Activated naive CD8-positive, alpha-beta T cell treated with anti-CD3 and anti-CD28 coated beads, Interleukin-2, amount 50 U/mL, for 24 hours (primary cell): ENCODE measurements around the gene TOM1.

Experiments
- ATAC-seq: fragments of 150-1000 bp; cut with Tn5 transposase; one replicate; pipeline ENCODE4 v1.10.0; 2021
- DNase-seq: peaks from one replicate; pipeline ENCODE4 v3.0.0; 2021
- H3K27ac Mint-ChIP-seq: one replicate; pipeline ENCODE4 v1.8.0; 2021; ENCODE audit warnings: mild to moderate bottlenecking, mixed read lengths
- H3K27me3 Mint-ChIP-seq: one replicate; pipeline ENCODE4 v1.8.0; 2021; ENCODE audit warnings: mixed read lengths
- H3K36me3 Mint-ChIP-seq: one replicate; pipeline ENCODE4 v1.8.0; 2021; ENCODE audit warnings: low read depth, mixed read lengths
- H3K4me1 Mint-ChIP-seq: one replicate; pipeline ENCODE4 v1.8.0; 2021; ENCODE audit warnings: mixed read lengths
- H3K4me3 Mint-ChIP-seq: one replicate; pipeline ENCODE4 v1.8.0; 2021; ENCODE audit warnings: mild to moderate bottlenecking, moderate library complexity, mixed read lengths
- H3K9me3 Mint-ChIP-seq: one replicate; pipeline ENCODE4 v1.8.0; 2021; ENCODE audit warnings: mixed read lengths

TOM1 gene

GRCh38 chr22:35299673-35300499, at the start of gene TOM1:
TSS of gene TOM1 (plus strand) at chr22:35299894. CDS start at chr22:35299929, 35 bp downstream.
- ATAC-seq (peak; percentile 96), DNase-seq (peak; percentile 98)
- Mint-ChIP-seq H3K27me3 (no peaks in the 10 kb centered on the region), H3K9me3 (no peaks in the 10 kb centered on the region), H3K27ac (peak within 1 kb of the TSS; percentile 87), H3K4me1 (peaks cover 46% of the 10 kb centered on the region), H3K4me3 (peak within 1 kb of the TSS; percentile 83), H3K36me3 (peaks cover 10% of the 10 kb centered on the region)

GRCh38 chr22:35250156-35250555, 49.5 kb upstream of the TOM1 start:
- ATAC-seq = no peak

GRCh38 chr22:35253946-35254345, 45.7 kb upstream of the TOM1 start:
- Mint-ChIP-seq H3K9me3 (no peaks in the 10 kb centered on the region), H3K4me1 (peaks cover 17% of the 10 kb centered on the region)

More at GRCh38 chr22:35250156-35250555, 49.5 kb upstream of the TOM1 start:
- Mint-ChIP-seq H3K4me3 (no peak overlapping the region), H3K9me3 (no peaks in the 10 kb centered on the region), H3K27ac (no peak overlapping the region), H3K27me3 (peaks cover 8% of the 10 kb centered on the region), H3K4me1 (no peaks in the 10 kb centered on the region), H3K36me3 (no peaks in the 10 kb centered on the region)
- DNase-seq = no peak

GRCh38 chr22:35257002-35257320, 42.7 kb upstream of the TOM1 start:
- Mint-ChIP-seq H3K27me3 (no peaks in the 10 kb centered on the region), H3K36me3 (peaks cover 18% of the 10 kb centered on the region), H3K4me3 (peak overlapping the region; percentile 91), H3K9me3 (no peaks in the 10 kb centered on the region), H3K4me1 (peaks cover 25% of the 10 kb centered on the region), H3K27ac (peak overlapping the region; percentile 87)
- ATAC-seq (no peak), DNase-seq (no peak)

More at GRCh38 chr22:35253946-35254345, 45.7 kb upstream of the TOM1 start:
- Mint-ChIP-seq H3K36me3 (peaks cover 5% of the 10 kb centered on the region), H3K4me3 (no peak overlapping the region), H3K27me3 (no peaks in the 10 kb centered on the region), H3K27ac (no peak overlapping the region)
- no peak for ATAC-seq
- no peak for DNase-seq

GRCh38 chr22:35257321-35258190, 42.1 kb upstream of the TOM1 start, which contains the start of gene HMGXB4:
TSS of gene HMGXB4 (plus strand) at chr22:35257493. CDS start at chr22:35262391, 4,898 bp downstream.
- Mint-ChIP-seq H3K4me1 (peaks cover 25% of the 10 kb centered on the region), H3K27ac (peak within 1 kb of the TSS; percentile 89), H3K27me3 (no peaks in the 10 kb centered on the region), H3K36me3 (peaks cover 22% of the 10 kb centered on the region), H3K4me3 (peak within 1 kb of the TSS; percentile 91), H3K9me3 (no peaks in the 10 kb centered on the region)
- DNase-seq = peak; percentile 85
- peak; percentile 93 for ATAC-seq

- no peak for DNase-seq
- Mint-ChIP-seq H3K27ac (peak overlapping the region; percentile 89), H3K27me3 (no peaks in the 10 kb centered on the region), H3K4me1 (peaks cover 25% of the 10 kb centered on the region), H3K9me3 (no peaks in the 10 kb centered on the region), H3K36me3 (peaks cover 29% of the 10 kb centered on the region), H3K4me3 (peak overlapping the region; percentile 91)
- ATAC-seq = no peak
Measured at GRCh38 chr22:35258191-35258988, 41.3 kb upstream of the TOM1 start.

GRCh38 chr22:35264986-35265385, 34.7 kb upstream of the TOM1 start:
- Mint-ChIP-seq H3K4me1 (peaks cover 4% of the 10 kb centered on the region), H3K9me3 (no peaks in the 10 kb centered on the region), H3K36me3 (peaks cover 65% of the 10 kb centered on the region), H3K27ac (no peak overlapping the region), H3K27me3 (no peaks in the 10 kb centered on the region), H3K4me3 (no peak overlapping the region)
- DNase-seq = no peak
- ATAC-seq = no peak

- Mint-ChIP-seq H3K36me3 (peaks cover 62% of the 10 kb centered on the region), H3K4me3 (no peak overlapping the region), H3K4me1 (peaks cover 4% of the 10 kb centered on the region), H3K9me3 (no peaks in the 10 kb centered on the region), H3K27me3 (no peaks in the 10 kb centered on the region), H3K27ac (no peak overlapping the region)
- no peak for DNase-seq
- no peak for ATAC-seq
Measured at GRCh38 chr22:35266277-35266676, 33.4 kb upstream of the TOM1 start.

- peaks cover 61% of the 10 kb centered on the region for H3K36me3 Mint-ChIP-seq
- DNase-seq (no peak), ATAC-seq (no peak)
- no peaks in the 10 kb centered on the region for H3K9me3 Mint-ChIP-seq
- H3K27ac Mint-ChIP-seq = no peak overlapping the region
- H3K4me1 Mint-ChIP-seq = peaks cover 24% of the 10 kb centered on the region
- H3K4me3 Mint-ChIP-seq = no peak overlapping the region
- H3K27me3 Mint-ChIP-seq = no peaks in the 10 kb centered on the region
Measured at GRCh38 chr22:35269630-35270029, 30.1 kb upstream of the TOM1 start.

- H3K4me3 Mint-ChIP-seq = no peak overlapping the region
- DNase-seq = no peak
- H3K27ac Mint-ChIP-seq = no peak overlapping the region
- peaks cover 44% of the 10 kb centered on the region for H3K36me3 Mint-ChIP-seq
- no peak for ATAC-seq
- peaks cover 31% of the 10 kb centered on the region for H3K4me1 Mint-ChIP-seq
- H3K9me3 Mint-ChIP-seq = no peaks in the 10 kb centered on the region
- no peaks in the 10 kb centered on the region for H3K27me3 Mint-ChIP-seq
Measured at GRCh38 chr22:35274154-35274871, 25.4 kb upstream of the TOM1 start.

- H3K9me3 Mint-ChIP-seq = no peaks in the 10 kb centered on the region
- ATAC-seq (no peak), DNase-seq (no peak)
- H3K4me1 Mint-ChIP-seq = peaks cover 32% of the 10 kb centered on the region
- no peak overlapping the region for H3K27ac Mint-ChIP-seq
- no peak overlapping the region for H3K4me3 Mint-ChIP-seq
- H3K36me3 Mint-ChIP-seq = peaks cover 47% of the 10 kb centered on the region
- no peaks in the 10 kb centered on the region for H3K27me3 Mint-ChIP-seq
Measured at GRCh38 chr22:35275580-35275979, 24.1 kb upstream of the TOM1 start.

GRCh38 chr22:35276019-35276418, 23.7 kb upstream of the TOM1 start:
- DNase-seq (no peak), ATAC-seq (peak; percentile 52)
- Mint-ChIP-seq H3K27ac (no peak overlapping the region), H3K4me3 (no peak overlapping the region), H3K27me3 (no peaks in the 10 kb centered on the region), H3K36me3 (peaks cover 49% of the 10 kb centered on the region), H3K4me1 (peaks cover 32% of the 10 kb centered on the region), H3K9me3 (no peaks in the 10 kb centered on the region)

- Mint-ChIP-seq H3K4me1 (peaks cover 4% of the 10 kb centered on the region), H3K4me3 (no peak overlapping the region), H3K9me3 (no peaks in the 10 kb centered on the region), H3K27ac (no peak overlapping the region), H3K36me3 (peaks cover 50% of the 10 kb centered on the region), H3K27me3 (no peaks in the 10 kb centered on the region)
- peak; percentile 87 for ATAC-seq
- DNase-seq = no peak
Measured at GRCh38 chr22:35288116-35288515, 11.6 kb upstream of the TOM1 start.

GRCh38 chr22:35292786-35293185, 6.9 kb upstream of the TOM1 start:
- no peak for DNase-seq
- H3K27me3 Mint-ChIP-seq = no peaks in the 10 kb centered on the region
- no peak overlapping the region for H3K27ac Mint-ChIP-seq
- ATAC-seq = no peak
- H3K4me3 Mint-ChIP-seq = no peak overlapping the region
- H3K36me3 Mint-ChIP-seq = peaks cover 40% of the 10 kb centered on the region
- no peaks in the 10 kb centered on the region for H3K9me3 Mint-ChIP-seq
- H3K4me1 Mint-ChIP-seq = peaks cover 6% of the 10 kb centered on the region
